ENCODE results near the gene B3GNT8. TPM values are rescaled to one million over a fixed set of nuclear protein-coding genes. Genes with fewer than 3 reads are reported as not detected.

B3GNT8 gene
- total and polyA plus RNA-seq, 9 of the 15 experiments (the other 6 are each of a cell fraction or from before 2014, with no cell fraction given): 0.11 to 2.9 (median 0.65) TPM; not detected in 2

DNA sequence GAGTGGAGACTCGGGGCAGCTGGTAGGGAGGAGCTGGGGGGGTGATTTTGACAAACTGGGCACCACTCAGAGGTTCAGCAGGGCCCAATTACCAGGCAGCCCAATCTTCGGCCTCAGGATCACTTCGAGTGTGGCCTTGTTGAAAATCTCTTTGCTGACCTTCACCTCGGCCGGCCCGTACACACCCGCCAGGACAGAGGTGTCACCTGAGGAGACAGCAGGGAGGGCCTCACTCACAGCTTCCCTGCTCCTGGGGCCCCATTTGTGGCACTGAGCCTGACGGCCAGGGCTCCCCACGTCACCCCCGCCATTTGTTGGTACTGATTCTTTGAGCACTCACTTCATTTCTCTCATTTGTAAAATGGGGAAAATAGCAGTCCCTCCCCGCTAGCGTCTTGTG is 34.4 kb downstream of the B3GNT8 start:
- in situ Hi-C loops (cut with MboI) (no loop called here), intact Hi-C loops (cut with micrococcal nuclease) (no loop called here)
- POLR2A ChIA-PET: interaction anchor here (0.6 to 1.1 kb wide), 4 partner anchors 8 to 1052 kb away, joined by 3 to 4 read pairs (median 3); no protein-coding TSS in a partner anchor
- H3K79me2 ChIP-seq (ENCODE audit: control insufficient read depth, insufficient read depth, low read length): peaks cover 33% of the 10 kb centered on the region
- BruUV-seq (replicated peaks): no TSS peak
- H3K4me3 ChIP-seq: no peak overlapping the region
- H3K9me3 ChIP-seq (replicated peaks; ENCODE audit: control insufficient read depth, insufficient read depth, low read depth, low read length): no peaks in the 10 kb centered on the region
- no peak overlapping the region for H3K27ac ChIP-seq (ENCODE audit: extremely low read depth, low read depth, low read length)
- H3K9me1 ChIP-seq (ENCODE audit: control insufficient read depth, insufficient read depth, low read length): no peaks in the 10 kb centered on the region
- ATAC-seq (no peak), FAIRE-seq (no peak), DNase-seq (ENCODE audit: extremely low read depth in 1 of 4, low spot score in 3 of 4) (no peak)
- CTCF ChIA-PET (ENCODE audit: low intra/inter-chr PET ratio): no interaction called here
- no peak overlapping the region for H2AFZ ChIP-seq (ENCODE audit: low read depth, low read length)
- no peaks in the 10 kb centered on the region for H3K27me3 ChIP-seq (ENCODE audit: control insufficient read depth in 2 of 2, insufficient read depth in 2 of 2, low read length in 2 of 2)
- no peak overlapping the region for H3K4me2 ChIP-seq (ENCODE audit: insufficient read depth, low read length)
- whole genome bisulfite sequencing (ENCODE audit: insufficient coverage, low coverage, missing lambda C conversion rate): 80% methylated on average over 12 of the region's 12 CpGs
- TF ChIP-seq, protein P1, sequence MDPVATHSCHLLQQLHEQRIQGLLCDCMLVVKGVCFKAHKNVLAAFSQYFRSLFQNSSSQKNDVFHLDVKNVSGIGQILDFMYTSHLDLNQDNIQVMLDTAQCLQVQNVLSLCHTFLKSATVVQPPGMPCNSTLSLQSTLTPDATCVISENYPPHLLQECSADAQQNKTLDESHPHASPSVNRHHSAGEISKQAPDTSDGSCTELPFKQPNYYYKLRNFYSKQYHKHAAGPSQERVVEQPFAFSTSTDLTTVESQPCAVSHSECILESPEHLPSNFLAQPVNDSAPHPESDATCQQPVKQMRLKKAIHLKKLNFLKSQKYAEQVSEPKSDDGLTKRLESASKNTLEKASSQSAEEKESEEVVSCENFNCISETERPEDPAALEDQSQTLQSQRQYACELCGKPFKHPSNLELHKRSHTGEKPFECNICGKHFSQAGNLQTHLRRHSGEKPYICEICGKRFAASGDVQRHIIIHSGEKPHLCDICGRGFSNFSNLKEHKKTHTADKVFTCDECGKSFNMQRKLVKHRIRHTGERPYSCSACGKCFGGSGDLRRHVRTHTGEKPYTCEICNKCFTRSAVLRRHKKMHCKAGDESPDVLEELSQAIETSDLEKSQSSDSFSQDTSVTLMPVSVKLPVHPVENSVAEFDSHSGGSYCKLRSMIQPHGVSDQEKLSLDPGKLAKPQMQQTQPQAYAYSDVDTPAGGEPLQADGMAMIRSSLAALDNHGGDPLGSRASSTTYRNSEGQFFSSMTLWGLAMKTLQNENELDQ (CRISPR knock-in tag; IDR thresholded peaks at IDR 0.05; ENCODE audit: borderline replicate concordance): no peak
- TF ChIP-seq TRIM24 (IDR thresholded peaks at IDR 0.05): no peak
- TF ChIP-seq RFX5 (IDR thresholded peaks at IDR 0.05; ENCODE audit: low read depth, low read length): no peak
- TF ChIP-seq SAFB2 (IDR thresholded peaks at IDR 0.05; ENCODE audit: borderline replicate concordance, low read depth, low read length, severe bottlenecking): no peak
- TF ChIP-seq, protein P2, sequence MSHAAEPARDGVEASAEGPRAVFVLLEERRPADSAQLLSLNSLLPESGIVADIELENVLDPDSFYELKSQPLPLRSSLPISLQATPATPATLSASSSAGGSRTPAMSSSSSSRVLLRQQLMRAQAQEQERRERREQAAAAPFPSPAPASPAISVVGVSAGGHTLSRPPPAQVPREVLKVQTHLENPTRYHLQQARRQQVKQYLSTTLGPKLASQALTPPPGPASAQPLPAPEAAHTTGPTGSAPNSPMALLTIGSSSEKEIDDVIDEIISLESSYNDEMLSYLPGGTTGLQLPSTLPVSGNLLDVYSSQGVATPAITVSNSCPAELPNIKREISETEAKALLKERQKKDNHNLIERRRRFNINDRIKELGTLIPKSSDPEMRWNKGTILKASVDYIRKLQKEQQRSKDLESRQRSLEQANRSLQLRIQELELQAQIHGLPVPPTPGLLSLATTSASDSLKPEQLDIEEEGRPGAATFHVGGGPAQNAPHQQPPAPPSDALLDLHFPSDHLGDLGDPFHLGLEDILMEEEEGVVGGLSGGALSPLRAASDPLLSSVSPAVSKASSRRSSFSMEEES (CRISPR knock-in tag; IDR thresholded peaks at IDR 0.05): no peak
- no peak for TF ChIP-seq CBX5 (IDR thresholded peaks at IDR 0.05; ENCODE audit: borderline replicate concordance, low read depth)
- TF ChIP-seq MCM2 (IDR thresholded peaks at IDR 0.05; ENCODE audit: low read depth): no peak
- no peak for TF ChIP-seq NFE2 (IDR thresholded peaks at IDR 0.05; ENCODE audit: low read depth)
- TF ChIP-seq NCOA2 (IDR thresholded peaks at IDR 0.05; ENCODE audit: partially characterized antibody in 2 of 2): no peak
- TF ChIP-seq, protein P3, sequence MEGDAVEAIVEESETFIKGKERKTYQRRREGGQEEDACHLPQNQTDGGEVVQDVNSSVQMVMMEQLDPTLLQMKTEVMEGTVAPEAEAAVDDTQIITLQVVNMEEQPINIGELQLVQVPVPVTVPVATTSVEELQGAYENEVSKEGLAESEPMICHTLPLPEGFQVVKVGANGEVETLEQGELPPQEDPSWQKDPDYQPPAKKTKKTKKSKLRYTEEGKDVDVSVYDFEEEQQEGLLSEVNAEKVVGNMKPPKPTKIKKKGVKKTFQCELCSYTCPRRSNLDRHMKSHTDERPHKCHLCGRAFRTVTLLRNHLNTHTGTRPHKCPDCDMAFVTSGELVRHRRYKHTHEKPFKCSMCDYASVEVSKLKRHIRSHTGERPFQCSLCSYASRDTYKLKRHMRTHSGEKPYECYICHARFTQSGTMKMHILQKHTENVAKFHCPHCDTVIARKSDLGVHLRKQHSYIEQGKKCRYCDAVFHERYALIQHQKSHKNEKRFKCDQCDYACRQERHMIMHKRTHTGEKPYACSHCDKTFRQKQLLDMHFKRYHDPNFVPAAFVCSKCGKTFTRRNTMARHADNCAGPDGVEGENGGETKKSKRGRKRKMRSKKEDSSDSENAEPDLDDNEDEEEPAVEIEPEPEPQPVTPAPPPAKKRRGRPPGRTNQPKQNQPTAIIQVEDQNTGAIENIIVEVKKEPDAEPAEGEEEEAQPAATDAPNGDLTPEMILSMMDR (IDR thresholded peaks at IDR 0.05 in 2 of 3, conservative IDR thresholded peaks at IDR 0.05 in 1 of 3; ENCODE audit: insufficient read depth in 2 of 3, low read depth in 1 of 3, low read length in 3 of 3): no peak
- H3K36me3 ChIP-seq (ENCODE audit: control insufficient read depth, insufficient read depth, low read length): peaks cover 52% of the 10 kb centered on the region; the same call in 2 of the 3 replicates
- H3K4me1 ChIP-seq (replicated peaks in 1 of 2; ENCODE audit: control insufficient read depth in 2 of 2, insufficient read depth in 2 of 2, low read length in 2 of 2): peaks cover 9 to 18% of the 10 kb centered on the region in 2 experiments; a peak in 4 of 5 replicates
- H3K9ac ChIP-seq (ENCODE audit: insufficient read depth in 1 of 2, low read depth in 2 of 2, low read length in 2 of 2): 0 out of 4 replicates have a peak overlapping the region, but pooled peaks of 1 of the 2 experiments have one; percentile 61
- H4K20me1 ChIP-seq (replicated peaks; ENCODE audit: control insufficient read depth, insufficient read depth, low read length): no peaks in the 10 kb centered on the region

All from K562 (cell line).